ENCODE measurements around the gene PTGES. TPM values are rescaled to one million over a fixed set of nuclear protein-coding genes. Genes with fewer than 3 reads are reported as not detected.

Gene PTGES
- total RNA-seq, 1 experiment from 2014 or later: 2.5 TPM

DNA sequence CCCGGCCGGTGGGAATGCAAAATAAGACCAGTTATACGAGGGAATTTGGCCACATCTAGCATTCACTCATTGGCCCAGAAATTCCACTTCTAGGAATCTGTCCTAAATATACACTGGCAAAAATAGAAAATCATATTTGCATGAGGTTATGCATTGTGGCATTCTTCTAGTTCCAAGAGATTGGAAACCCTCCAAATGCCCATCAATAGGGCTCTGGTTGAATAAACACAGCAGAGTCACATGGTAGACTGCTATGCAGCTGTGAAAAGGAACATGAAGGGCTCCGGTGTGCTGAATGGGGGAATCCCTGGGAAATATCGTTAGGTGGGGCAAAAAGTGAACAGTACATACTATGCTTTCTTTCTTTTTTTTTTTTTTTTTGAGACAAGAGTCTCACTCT is 36.8 kb downstream of the PTGES start (continued):
- TF ChIP-seq TCF7 (CRISPR knock-in tag; IDR thresholded peaks at IDR 0.05; ENCODE audit: low read depth) (no peak), ZNF396 (CRISPR knock-in tag; IDR thresholded peaks at IDR 0.05; ENCODE audit: borderline replicate concordance) (no peak), MXD4 (CRISPR knock-in tag; IDR thresholded peaks at IDR 0.05; ENCODE audit: borderline replicate concordance) (no peak), ZNF138 (CRISPR knock-in tag; conservative IDR thresholded peaks at IDR 0.05) (no peak), GTF2I (CRISPR knock-in tag; conservative IDR thresholded peaks at IDR 0.05) (no peak), NFATC4 (CRISPR knock-in tag; IDR thresholded peaks at IDR 0.05) (no peak)
- TF ChIP-seq, protein P1, sequence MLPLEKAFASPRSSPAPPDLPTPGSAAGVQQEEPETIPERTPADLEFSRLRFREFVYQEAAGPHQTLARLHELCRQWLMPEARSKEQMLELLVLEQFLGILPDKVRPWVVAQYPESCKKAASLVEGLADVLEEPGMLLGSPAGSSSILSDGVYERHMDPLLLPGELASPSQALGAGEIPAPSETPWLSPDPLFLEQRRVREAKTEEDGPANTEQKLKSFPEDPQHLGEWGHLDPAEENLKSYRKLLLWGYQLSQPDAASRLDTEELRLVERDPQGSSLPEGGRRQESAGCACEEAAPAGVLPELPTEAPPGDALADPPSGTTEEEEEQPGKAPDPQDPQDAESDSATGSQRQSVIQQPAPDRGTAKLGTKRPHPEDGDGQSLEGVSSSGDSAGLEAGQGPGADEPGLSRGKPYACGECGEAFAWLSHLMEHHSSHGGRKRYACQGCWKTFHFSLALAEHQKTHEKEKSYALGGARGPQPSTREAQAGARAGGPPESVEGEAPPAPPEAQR (CRISPR knock-in tag; IDR thresholded peaks at IDR 0.05): no peak

DNA sequence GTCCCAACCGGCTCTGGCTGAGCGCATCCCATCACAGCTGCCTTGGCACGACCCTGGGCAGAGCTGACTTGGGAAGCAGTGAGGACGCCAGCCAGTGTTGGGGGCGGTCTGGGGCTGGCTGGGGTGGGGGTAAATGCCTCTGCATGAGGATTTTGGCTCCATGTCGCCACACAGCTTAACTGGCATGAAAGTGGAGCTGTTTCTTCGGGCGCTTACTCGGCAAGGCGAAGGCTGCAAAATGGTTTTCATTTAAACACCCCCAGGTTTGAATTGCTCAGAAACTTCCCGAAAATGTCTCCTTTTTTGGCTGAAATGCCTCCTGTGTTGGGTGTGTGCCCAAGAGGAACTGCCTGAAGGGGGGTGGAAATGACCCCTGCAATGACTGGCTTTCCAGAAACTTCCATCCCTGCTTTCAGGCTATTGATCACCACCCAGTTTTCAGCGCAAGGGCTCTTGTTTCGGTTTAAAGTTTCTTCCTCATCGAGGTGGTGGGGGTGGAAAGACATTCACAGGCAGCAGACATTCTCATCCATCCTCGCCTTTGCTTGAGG is 38.3 kb downstream of the PTGES start:
- TF ChIP-seq SP1 (CRISPR knock-in tag; conservative IDR thresholded peaks at IDR 0.05) (no peak), ESRRA (CRISPR knock-in tag; IDR thresholded peaks at IDR 0.05; ENCODE audit: borderline replicate concordance) (no peak), ZNF281 (CRISPR knock-in tag; IDR thresholded peaks at IDR 0.05) (no peak), OVOL2 (CRISPR knock-in tag; IDR thresholded peaks at IDR 0.05; ENCODE audit: borderline replicate concordance) (no peak), CREB1 (CRISPR knock-in tag; IDR thresholded peaks at IDR 0.05) (no peak), ERG (CRISPR knock-in tag; IDR thresholded peaks at IDR 0.05) (no peak), E2F4 (CRISPR knock-in tag; IDR thresholded peaks at IDR 0.05; ENCODE audit: borderline replicate concordance, low read depth) (no peak), IRF2 (CRISPR knock-in tag; IDR thresholded peaks at IDR 0.05; ENCODE audit: borderline replicate concordance, low read depth) (no peak), FOXJ3 (CRISPR knock-in tag; IDR thresholded peaks at IDR 0.05; ENCODE audit: borderline replicate concordance) (no peak), ELF4 (CRISPR knock-in tag; IDR thresholded peaks at IDR 0.05; ENCODE audit: low read depth) (no peak), ZNF317 (CRISPR knock-in tag; IDR thresholded peaks at IDR 0.05; ENCODE audit: borderline replicate concordance, low read depth) (no peak)
- TF ChIP-seq, protein P1 (CRISPR knock-in tag; IDR thresholded peaks at IDR 0.05): no peak
- TF ChIP-seq, protein P2, sequence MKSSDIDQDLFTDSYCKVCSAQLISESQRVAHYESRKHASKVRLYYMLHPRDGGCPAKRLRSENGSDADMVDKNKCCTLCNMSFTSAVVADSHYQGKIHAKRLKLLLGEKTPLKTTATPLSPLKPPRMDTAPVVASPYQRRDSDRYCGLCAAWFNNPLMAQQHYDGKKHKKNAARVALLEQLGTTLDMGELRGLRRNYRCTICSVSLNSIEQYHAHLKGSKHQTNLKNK (CRISPR knock-in tag; IDR thresholded peaks at IDR 0.05): no peak
- TF ChIP-seq, protein P3, sequence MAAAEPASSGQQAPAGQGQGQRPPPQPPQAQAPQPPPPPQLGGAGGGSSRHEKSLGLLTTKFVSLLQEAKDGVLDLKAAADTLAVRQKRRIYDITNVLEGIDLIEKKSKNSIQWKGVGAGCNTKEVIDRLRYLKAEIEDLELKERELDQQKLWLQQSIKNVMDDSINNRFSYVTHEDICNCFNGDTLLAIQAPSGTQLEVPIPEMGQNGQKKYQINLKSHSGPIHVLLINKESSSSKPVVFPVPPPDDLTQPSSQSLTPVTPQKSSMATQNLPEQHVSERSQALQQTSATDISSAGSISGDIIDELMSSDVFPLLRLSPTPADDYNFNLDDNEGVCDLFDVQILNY (CRISPR knock-in tag; IDR thresholded peaks at IDR 0.05): no peak
- Mint-ChIP-seq H3K36me3 (no peaks in the 10 kb centered on the region), H3K9me3 (no peaks in the 10 kb centered on the region), H3K27me3 (ENCODE audit: low read depth) (no peaks in the 10 kb centered on the region), H3K4me1 (peaks cover 6% of the 10 kb centered on the region; the same call in 1 of the 2 replicates), H3K4me3 (no peak overlapping the region), H3K27ac (no peak overlapping the region)
- POLR2A ChIA-PET: no interaction called here
- CTCF ChIA-PET: interaction anchor here (1.3 to 3.1 kb wide), 3 partner anchors 12 to 76 kb away, joined by 3 to 15 read pairs (median 3); no protein-coding TSS in a partner anchor
- ATAC-seq (no peak), DNase-seq (ENCODE audit: low spot score) (no peak)
